SU-DHL-6 (cell line): ENCODE data around the gene PC.

Experiments
- H2AFZ ChIP-seq: fragments of 200-600 bp; sonication (generic); 2 replicates; pipeline ENCODE4 v1.6.1; 2014; ENCODE audit warnings: low read depth, mild to moderate bottlenecking, moderate library complexity, mixed read lengths, antibody characterized with exemption, low read length; ENCODE audit not compliant: severe bottlenecking
- H3F3A ChIP-seq: fragments of 200-600 bp; shearing (Covaris generic); 2 replicates; pipeline ENCODE4 v1.6.0; 2016; ENCODE audit warnings: antibody characterized with exemption, mild to moderate bottlenecking; ENCODE audit not compliant: insufficient read depth
- H3K27ac ChIP-seq: fragments of 200-600 bp; sonication (generic); 2 replicates; pipeline ENCODE4 v1.5.1; 2016; ENCODE audit warnings: low read depth, mild to moderate bottlenecking, low read length, moderate library complexity, mixed read lengths
- H3K27me3 ChIP-seq: fragments of 200-600 bp; sonication (generic), shearing (Covaris generic); 2 replicates; pipeline ENCODE4 v1.6.0; 2014; ENCODE audit warnings: mild to moderate bottlenecking, low read length
- H3K36me3 ChIP-seq: fragments of 200-600 bp; sonication (generic); 2 replicates; pipeline ENCODE4 v1.6.1; 2014; ENCODE audit warnings: mild to moderate bottlenecking, low read length, mixed read lengths
- H3K4me2 ChIP-seq: fragments of 300-600, 200-600 bp; shearing (Covaris generic), sonication (generic); 2 replicates; pipeline ENCODE4 v1.6.0; 2014; ENCODE audit warnings: low read length, low read depth, mild to moderate bottlenecking; ENCODE audit not compliant: poor library complexity, severe bottlenecking
- H3K4me3 ChIP-seq: fragments of 200-600 bp; sonication (generic); 2 replicates; pipeline ENCODE4 v1.5.1; 2014; ENCODE audit warnings: antibody characterized with exemption, low read length, mild to moderate bottlenecking, mixed read lengths; ENCODE audit not compliant: insufficient read depth, poor library complexity, severe bottlenecking
- H3K79me2 ChIP-seq: fragments of 200-600 bp; sonication (generic); 2 replicates; pipeline ENCODE4 v1.6.1; 2014; ENCODE audit warnings: mild to moderate bottlenecking, low read length, moderate library complexity; ENCODE audit not compliant: insufficient read depth
- H3K9ac ChIP-seq: fragments of 200-600 bp; sonication (generic); 2 replicates; pipeline ENCODE4 v1.7.0; 2014; ENCODE audit warnings: mild to moderate bottlenecking, low read length
- H3K9me2 ChIP-seq: fragments of 200-600 bp; sonication (generic); replicated peaks from 2 replicates; pipeline ENCODE4 v1.6.1; 2014; ENCODE audit warnings: low read length; ENCODE audit not compliant: insufficient read depth
- H3K9me3 ChIP-seq: fragments of 200-600 bp; sonication (generic); 2 replicates; pipeline ENCODE4 v1.6.1; 2014; ENCODE audit warnings: low read length, mixed read lengths; ENCODE audit not compliant: insufficient read depth
- H4K20me1 ChIP-seq: fragments of 200-600 bp; sonication (generic); 2 replicates; pipeline ENCODE4 v1.6.1; 2014; ENCODE audit warnings: low read depth, mild to moderate bottlenecking, antibody characterized with exemption, low read length, moderate library complexity, mixed read lengths
- EZH2phosphoT487 ChIP-seq: fragments of 200-600 bp; sonication (generic), shearing (Covaris generic); conservative IDR thresholded peaks from 2 replicates; pipeline ENCODE4 v1.6.1; 2018; ENCODE audit warnings: mild to moderate bottlenecking, antibody characterized with exemption, low read length, moderate library complexity, mixed read lengths
- TF ChIP-seq, protein P1 (sequence below): fragments of 200-600 bp; sonication (generic); IDR thresholded peaks from one replicate; pipeline ENCODE4 v1.5.1; 2017; ENCODE audit warnings: antibody characterized with exemption, mild to moderate bottlenecking, low read length, moderate library complexity; ENCODE audit not compliant: insufficient read depth, poor library complexity, severe bottlenecking

Gene PC

DNA sequence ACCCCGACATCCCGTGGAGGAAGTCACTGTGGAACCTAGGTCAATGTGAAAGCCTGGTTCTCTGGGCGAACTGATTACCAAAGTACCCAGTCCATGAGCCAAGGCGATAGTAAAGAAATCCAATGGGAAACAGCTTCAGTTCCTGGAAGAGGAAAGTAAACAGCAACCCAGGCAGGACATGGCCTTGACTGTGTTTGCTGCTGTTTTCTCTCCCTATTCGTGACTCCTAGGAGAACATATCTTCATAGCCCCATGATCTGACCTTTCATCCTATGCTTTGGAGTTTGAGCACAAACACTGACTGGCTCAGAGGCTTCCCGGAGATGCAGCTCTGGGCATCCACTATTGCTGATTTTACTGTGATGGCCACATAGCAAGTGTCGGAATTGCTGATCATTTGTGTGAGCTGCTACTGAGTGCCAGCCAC, 56.2 kb downstream of the PC start:
- Histone ChIP-seq H4K20me1 (no peaks in the 10 kb centered on the region), H3F3A (no peaks in the 10 kb centered on the region), H3K4me2 (no peak overlapping the region), H3K27me3 (no peaks in the 10 kb centered on the region), H3K27ac (no peak overlapping the region), H3K79me2 (no peaks in the 10 kb centered on the region), H3K9ac (no peak overlapping the region), H3K9me3 (no peaks in the 10 kb centered on the region), H3K9me2 (no peaks in the 10 kb centered on the region), H3K4me3 (no peak overlapping the region), H3K36me3 (no peaks in the 10 kb centered on the region), H2AFZ (no peak overlapping the region)
- TF ChIP-seq EZH2phosphoT487, result no peak
- TF ChIP-seq, protein P1, sequence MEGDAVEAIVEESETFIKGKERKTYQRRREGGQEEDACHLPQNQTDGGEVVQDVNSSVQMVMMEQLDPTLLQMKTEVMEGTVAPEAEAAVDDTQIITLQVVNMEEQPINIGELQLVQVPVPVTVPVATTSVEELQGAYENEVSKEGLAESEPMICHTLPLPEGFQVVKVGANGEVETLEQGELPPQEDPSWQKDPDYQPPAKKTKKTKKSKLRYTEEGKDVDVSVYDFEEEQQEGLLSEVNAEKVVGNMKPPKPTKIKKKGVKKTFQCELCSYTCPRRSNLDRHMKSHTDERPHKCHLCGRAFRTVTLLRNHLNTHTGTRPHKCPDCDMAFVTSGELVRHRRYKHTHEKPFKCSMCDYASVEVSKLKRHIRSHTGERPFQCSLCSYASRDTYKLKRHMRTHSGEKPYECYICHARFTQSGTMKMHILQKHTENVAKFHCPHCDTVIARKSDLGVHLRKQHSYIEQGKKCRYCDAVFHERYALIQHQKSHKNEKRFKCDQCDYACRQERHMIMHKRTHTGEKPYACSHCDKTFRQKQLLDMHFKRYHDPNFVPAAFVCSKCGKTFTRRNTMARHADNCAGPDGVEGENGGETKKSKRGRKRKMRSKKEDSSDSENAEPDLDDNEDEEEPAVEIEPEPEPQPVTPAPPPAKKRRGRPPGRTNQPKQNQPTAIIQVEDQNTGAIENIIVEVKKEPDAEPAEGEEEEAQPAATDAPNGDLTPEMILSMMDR, result no peak

DNA sequence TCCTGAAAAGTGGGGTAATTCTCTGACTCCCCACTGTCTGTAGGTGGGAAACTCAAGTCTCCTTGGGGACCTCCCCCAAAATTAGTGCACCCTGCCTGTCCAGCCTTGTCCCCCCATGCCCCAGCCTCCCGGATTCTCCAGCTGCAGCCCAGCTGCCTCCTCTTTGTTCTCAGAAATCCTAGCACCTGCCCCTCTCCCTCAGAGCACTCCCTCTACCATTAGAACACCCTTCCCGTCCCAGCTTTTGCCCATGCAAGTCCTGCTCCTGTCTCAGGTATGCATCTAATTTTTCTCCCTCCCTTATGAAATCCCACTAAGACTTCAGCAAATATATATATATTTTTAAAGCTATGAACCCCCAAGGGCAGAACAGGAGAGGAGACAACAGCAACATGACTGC, 64.0 kb downstream of the PC start:
- H3K27me3 ChIP-seq, result 0 out of 2 replicates have a peak, but pooled peaks cover 2% of the 10 kb centered on the region
- H3K36me3 ChIP-seq, result no peaks in the 10 kb centered on the region
- H3K4me2 ChIP-seq, result no peak overlapping the region
- H3K27ac ChIP-seq, result no peak overlapping the region
- H3K9me2 ChIP-seq, result no peaks in the 10 kb centered on the region
- H3K9me3 ChIP-seq, result no peaks in the 10 kb centered on the region
- H2AFZ ChIP-seq, result no peak overlapping the region
- no peak overlapping the region for H3K9ac ChIP-seq
- H3K4me3 ChIP-seq, result no peak overlapping the region
- no peaks in the 10 kb centered on the region for H3F3A ChIP-seq
- H4K20me1 ChIP-seq, result no peaks in the 10 kb centered on the region
- TF ChIP-seq, protein P1, result no peak
- no peak for TF ChIP-seq EZH2phosphoT487
- no peaks in the 10 kb centered on the region for H3K79me2 ChIP-seq

DNA sequence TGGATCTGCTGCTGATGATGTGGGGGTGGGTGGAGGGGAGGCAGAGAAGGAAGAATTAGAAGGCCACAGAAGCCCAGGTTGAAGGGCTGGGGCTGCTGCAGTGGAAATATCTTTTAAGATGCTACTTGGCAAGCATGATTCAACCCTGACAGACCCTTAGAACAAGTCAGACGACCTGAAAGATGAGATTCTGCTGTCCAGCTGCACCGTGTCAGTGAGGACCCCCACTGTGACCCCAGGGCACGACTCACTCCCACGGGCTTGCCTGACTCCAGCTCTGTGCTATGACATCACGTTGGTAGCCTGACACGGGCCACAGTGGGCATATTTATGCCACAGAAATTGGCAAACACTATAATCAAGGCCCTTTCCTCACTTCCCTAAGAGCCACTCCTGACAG, 65.3 kb downstream of the PC start:
- Histone ChIP-seq H3K27ac (no peak overlapping the region), H4K20me1 (no peaks in the 10 kb centered on the region), H3K9ac (no peak overlapping the region), H3F3A (no peaks in the 10 kb centered on the region), H3K27me3 (0 out of 2 replicates have a peak, but pooled peaks cover 2% of the 10 kb centered on the region), H2AFZ (no peak overlapping the region), H3K9me3 (no peaks in the 10 kb centered on the region), H3K36me3 (no peaks in the 10 kb centered on the region), H3K9me2 (no peaks in the 10 kb centered on the region), H3K4me3 (no peak overlapping the region), H3K4me2 (no peak overlapping the region), H3K79me2 (no peaks in the 10 kb centered on the region)
- TF ChIP-seq, protein P1, result no peak
- TF ChIP-seq EZH2phosphoT487, result no peak
